DOHH2 (cell line): ENCODE measurements around the gene PAQR8.

Experiments
- CTCF ChIP-seq: fragments of 200-600 bp; sonication (generic); IDR thresholded peaks from one replicate; pipeline ENCODE4 v1.5.1; 2014; ENCODE audit warnings: antibody characterized with exemption, mild to moderate bottlenecking, low read depth, low read length; ENCODE audit not compliant: poor library complexity, severe bottlenecking
- EZH2phosphoT487 ChIP-seq: fragments of 200-600 bp; sonication (generic); IDR thresholded peaks from 2 replicates; pipeline ENCODE4 v1.6.1; 2017; ENCODE audit warnings: borderline replicate concordance, mild to moderate bottlenecking, antibody characterized with exemption, low read length, moderate library complexity, mixed read lengths

- TF ChIP-seq CTCF (no peak), EZH2phosphoT487 (no peak)
These were observed 15.4 kb upstream of the PAQR8 start for GRCh38 chr6:52346503-52346902.
